K562 (cell line): ENCODE measurements around the gene NKG7. TPM values are rescaled to one million over a fixed set of nuclear protein-coding genes. Genes with fewer than 3 reads are reported as not detected.

Experiments used
- ATAC-seq: fragments of 200-7000 bp; cut with Tn5 transposase; 3 replicates; pipeline ENCODE4 v1.9.1; 2020; ENCODE audit warnings: moderate library complexity
- BruUV-seq: library from RNA; stranded (reverse); fragments of 400-500 nt; replicated peaks from 2 replicates; lab custom pipeline; 2021; lab: Mats Ljungman, UMichigan
- CTCF ChIA-PET: fragments of 300-600 bp; formaldehyde crosslinking; extraction: SDS; loops from one replicate; lab custom pipeline; 2021; ENCODE audit warnings: low intra/inter-chr PET ratio; lab: Yijun Ruan, JAX
- POLR2A ChIA-PET: fragments of 300-600, 350-650 bp; sonication (Branson Sonifier 250); formaldehyde crosslinking; extraction: SDS; loops from one replicate; lab custom pipeline; 2021; ENCODE audit warnings: antibody characterized with exemption, inconsistent platforms; lab: Yijun Ruan, JAX
- DNase-seq, 4 experiments: peaks; one replicate each; pipeline versions ENCODE4 v3.0.0 to v3.0.0-alpha.2; 2011 to 2018; ENCODE audit warnings: low spot score in 3 of 4, mixed read lengths in 3 of 4; ENCODE audit errors: extremely low read depth in 1 of 4
- FAIRE-seq: peaks from 2 replicates; lab custom pipeline; 2011; peaks lifted over from hg19 to GRCh38; lab: Jason Lieb, UNC
- H2AFZ ChIP-seq: 2 replicates; pipeline ENCODE4 v1.6.0; 2011; ENCODE audit warnings: low read depth, low read length, control low read depth, inconsistent platforms
- H3K27ac ChIP-seq: fragments of 200-600 bp; 3 replicates; pipeline ENCODE4 v1.8.0; 2011; ENCODE audit warnings: low read depth, mild to moderate bottlenecking, control low read depth, inconsistent platforms, low read length, moderate library complexity, mixed read lengths; ENCODE audit errors: extremely low read depth
- H3K27me3 ChIP-seq, 2 experiments: fragments of 300-600 bp in 1 of 2; 2 replicates in 1 of 2; 3 replicates in 1 of 2; pipeline versions ENCODE4 v1.6.0 to v1.8.0; 2011; ENCODE audit warnings: inconsistent platforms in 2 of 2, low read length in 2 of 2, mild to moderate bottlenecking in 1 of 2, mixed read lengths in 1 of 2, moderate library complexity in 1 of 2; ENCODE audit not compliant: control insufficient read depth in 2 of 2, insufficient read depth in 2 of 2
- H3K36me3 ChIP-seq: fragments of 300-600 bp; 3 replicates; pipeline ENCODE4 v1.8.0; 2011; ENCODE audit warnings: mild to moderate bottlenecking, low read length, inconsistent platforms; ENCODE audit not compliant: control insufficient read depth, insufficient read depth
- H3K4me1 ChIP-seq, 2 experiments: fragments of 200-600 bp in 1 of 2; replicated peaks in 1 of 2; 2 replicates in 1 of 2; 3 replicates in 1 of 2; pipeline versions ENCODE4 v1.5.1 to v1.8.0; 2011; ENCODE audit warnings: inconsistent platforms in 2 of 2, low read length in 2 of 2, mild to moderate bottlenecking in 1 of 2, mixed read lengths in 1 of 2, moderate library complexity in 1 of 2; ENCODE audit not compliant: control insufficient read depth in 2 of 2, insufficient read depth in 2 of 2
- H3K4me2 ChIP-seq: 2 replicates; pipeline ENCODE4 v1.6.1; 2011; ENCODE audit warnings: low read length, control low read depth, inconsistent platforms, mixed read lengths; ENCODE audit not compliant: insufficient read depth
- H3K4me3 ChIP-seq: fragments of 200-600 bp; sonication (generic), shearing (Covaris generic); 2 replicates; pipeline ENCODE4 v1.5.1; 2016; ENCODE audit warnings: control low read depth, inconsistent platforms
- H3K79me2 ChIP-seq: fragments of 200-600 bp; 3 replicates; pipeline ENCODE4 v1.8.0; 2011; ENCODE audit warnings: low read length, inconsistent platforms; ENCODE audit not compliant: control insufficient read depth, insufficient read depth
- H3K9ac ChIP-seq, 2 experiments: 2 replicates each; pipeline versions ENCODE4 v1.6.0 to v1.6.1; 2011; ENCODE audit warnings: low read depth in 2 of 2, low read length in 2 of 2, control low read depth in 1 of 2, inconsistent platforms in 1 of 2, mild to moderate bottlenecking in 1 of 2, mixed read lengths in 1 of 2; ENCODE audit not compliant: insufficient read depth in 1 of 2
- H3K9me1 ChIP-seq: one replicate; pipeline ENCODE4 v1.6.0; 2011; ENCODE audit warnings: inconsistent platforms, mild to moderate bottlenecking, low read length, moderate library complexity; ENCODE audit not compliant: control insufficient read depth, insufficient read depth
- H3K9me3 ChIP-seq: replicated peaks from 2 replicates; pipeline ENCODE4 v1.5.1; 2011; ENCODE audit warnings: low read depth, low read length, inconsistent platforms; ENCODE audit not compliant: control insufficient read depth, insufficient read depth
- H4K20me1 ChIP-seq: replicated peaks from 2 replicates; pipeline ENCODE4 v1.6.1; 2011; ENCODE audit warnings: low read length, inconsistent platforms, mixed read lengths; ENCODE audit not compliant: control insufficient read depth, insufficient read depth
- BRD4 ChIP-seq: fragments of 200-600 bp; sonication (generic); IDR thresholded peaks from 2 replicates; pipeline ENCODE4 v1.6.1; 2017; ENCODE audit warnings: inconsistent platforms
- CHCHD3 ChIP-seq: fragments of 250-450 bp; sonication (Bioruptor Pico); IDR thresholded peaks from 2 replicates; pipeline ENCODE4 v2.1.2; 2022; ENCODE audit warnings: mild to moderate bottlenecking
- CTCF ChIP-seq, 3 experiments: IDR thresholded peaks in 2 of 3; conservative IDR thresholded peaks in 1 of 3; 2 replicates each; pipeline ENCODE4 v1.5.1; 2011 to 2012; ENCODE audit warnings: low read length in 3 of 3, mild to moderate bottlenecking in 3 of 3, control low read depth in 2 of 3, improper control_type of control experiment in 1 of 3, inconsistent platforms in 1 of 3, low read depth in 1 of 3, mixed read lengths in 1 of 3, moderate library complexity in 1 of 3; ENCODE audit not compliant: insufficient read depth in 2 of 3
- E2F3 ChIP-seq: fragments of 250-450 bp; sonication (Bioruptor Pico); IDR thresholded peaks from 2 replicates; pipeline ENCODE4 v1.4.0; 2020; ENCODE audit warnings: mild to moderate bottlenecking
- HMG20A ChIP-seq: fragments of 450-650 bp; formaldehyde crosslinking; conservative IDR thresholded peaks from 2 replicates; pipeline ENCODE4 v1.4.0; 2020; ENCODE audit warnings: mild to moderate bottlenecking, mixed read lengths
- MYC ChIP-seq, 2 experiments: fragments of 250-450 bp in 1 of 2; sonication (Bioruptor Pico) in 1 of 2; IDR thresholded peaks; 2 replicates each; pipeline versions ENCODE4 v1.5.1 to v1.6.1; 2012 to 2021; ENCODE audit warnings: low read depth in 2 of 2, borderline replicate concordance in 1 of 2, improper control_type of control experiment in 1 of 2, low read length in 1 of 2, mild to moderate bottlenecking in 1 of 2, moderate library complexity in 1 of 2
- NEUROD1 ChIP-seq: fragments of 150-350 bp; IDR thresholded peaks from 2 replicates; pipeline ENCODE4 v1.6.1; 2014; ENCODE audit warnings: borderline replicate concordance, low read length, low read depth; ENCODE audit not compliant: partially characterized antibody
- NFXL1 ChIP-seq: fragments of 450-650 bp; formaldehyde crosslinking; IDR thresholded peaks from 2 replicates; pipeline ENCODE4 v1.4.0; 2021; ENCODE audit warnings: mild to moderate bottlenecking
- POLR3A ChIP-seq: IDR thresholded peaks from 2 replicates; pipeline ENCODE4 v1.6.1; 2011; ENCODE audit warnings: borderline replicate concordance, mild to moderate bottlenecking, moderate library complexity; ENCODE audit not compliant: insufficient read length, insufficient read depth; ENCODE audit errors: extremely low read depth
- PURB ChIP-seq: sonication (generic); formaldehyde crosslinking; IDR thresholded peaks from 2 replicates; pipeline ENCODE4 v1.9.0; 2021; ENCODE audit warnings: low read depth, mild to moderate bottlenecking, missing genetic modification reagents
- RAD21 ChIP-seq, 2 experiments: fragments of 250-450 bp in 1 of 2; fragments of 450-650 bp in 1 of 2; sonication (Bioruptor Pico) in 1 of 2; formaldehyde crosslinking in 1 of 2; IDR thresholded peaks in 1 of 2; conservative IDR thresholded peaks in 1 of 2; 2 replicates each; pipeline versions ENCODE4 v1.4.0 to v1.8.0; 2020 to 2022; ENCODE audit warnings: mild to moderate bottlenecking in 2 of 2, moderate library complexity in 1 of 2
- SMARCA5 ChIP-seq: fragments of 450-650 bp; IDR thresholded peaks from 2 replicates; pipeline ENCODE4 v1.6.1; 2016
- SMC3 ChIP-seq: conservative IDR thresholded peaks from 2 replicates; pipeline ENCODE4 v1.6.1; 2011; ENCODE audit warnings: low read depth, low read length, improper control_type of control experiment; ENCODE audit not compliant: insufficient read depth
- YBX1 ChIP-seq: fragments of 450-650 bp; IDR thresholded peaks from 2 replicates; pipeline ENCODE4 v1.7.1; 2016; ENCODE audit warnings: mild to moderate bottlenecking
- ZC3H8 ChIP-seq: fragments of 450-650 bp; IDR thresholded peaks from 2 replicates; pipeline ENCODE4 v1.6.1; 2017
- whole genome bisulfite sequencing: fragments of 100-300 bp; shearing (Covaris generic); methylation state at CpG from one replicate; pipeline ENCODE4 v1.1.6; 2016; ENCODE audit warnings: low coverage, mixed read lengths; ENCODE audit not compliant: insufficient coverage; ENCODE audit errors: missing lambda C conversion rate; 5-methylcytosine and 5-hydroxymethylcytosine counted together
- in situ Hi-C: fragments of 300-500 bp; cut with MboI; formaldehyde crosslinking; loops from 4 replicates; pipeline ENCODE4 v1.15.0; 2018; ENCODE audit warnings: inconsistent platforms, mixed read lengths
- intact Hi-C: fragments of 100-400 bp; cut with micrococcal nuclease; formaldehyde crosslinking; loops from 2 replicates; pipeline ENCODE4 v1.14.2; 2022
- polyA plus RNA-seq, 8 experiments: library from polyadenylated mRNA; depleted of rRNA in 4 of 8; stranded (reverse) in 5 of 8; unstranded in 3 of 8; fragments of >200 nt; fragmentation: Nextera tagmentation in 2 of 8; fragmentation: Illumina TruSeq in 1 of 8; extraction: Ambion mirVana in 2 of 8; extraction: Trizol in 1 of 8; gene quantifications; 2 replicates each; pipeline versions ENCODE4 v1.2.1 to v1.2.3, GENCODE V29; 2011 to 2014; ENCODE audit warnings: inconsistent platforms in 1 of 8, missing spikeins in 1 of 8
- total RNA-seq, 7 experiments: library from RNA; depleted of rRNA in 6 of 7; stranded (reverse); fragments of >200 nt in 6 of 7; fragmentation: Illumina TruSeq in 2 of 7; extraction: Trizol in 2 of 7; gene quantifications; 2 replicates each; pipeline versions ENCODE4 v1.2.1 to v1.2.3, GENCODE V29; 2011 to 2021; ENCODE audit warnings: low replicate concordance in 1 of 7
- TF ChIP-seq, protein P1 (sequence below), 3 experiments: fragments of 200-800 bp in 1 of 3; sonication (Bioruptor generic) in 1 of 3; sonication (generic) in 1 of 3; formaldehyde crosslinking in 1 of 3; IDR thresholded peaks; 2 replicates each; pipeline versions ENCODE4 v1.6.1 to v1.8.0; 2016 to 2022; ENCODE audit warnings: mild to moderate bottlenecking in 2 of 3, missing compliant biosample characterization in 2 of 3, missing genetic modification characterization in 2 of 3, missing genetic modification reagents in 1 of 3
- TF ChIP-seq, protein P2 (sequence below), 2 experiments: fragments of 450-650 bp in 1 of 2; sonication (generic) in 1 of 2; formaldehyde crosslinking; conservative IDR thresholded peaks; 2 replicates each; pipeline versions ENCODE4 v1.4.0 to v1.8.1; 2020 to 2022; ENCODE audit warnings: mild to moderate bottlenecking in 1 of 2, missing genetic modification reagents in 1 of 2

NKG7 gene
- total and polyA plus RNA-seq, 9 of the 15 experiments (the other 6 are each of a cell fraction or from before 2014, with no cell fraction given): 0.30 to 0.70 (median 0.51) TPM; not detected in 2

- TF ChIP-seq PURB (no peak), CHCHD3 (no peak), ZC3H8 (no peak), E2F3 (CRISPR knock-in tag) (no peak), YBX1 (no peak), NFXL1 (CRISPR knock-in tag) (no peak), BRD4 (no peak)
Observed at GRCh38 chr19:51399231-51399630, 26.8 kb upstream of the NKG7 start (continued).

GRCh38 chr19:51398096-51398704, 25.7 kb upstream of the NKG7 start:
- BruUV-seq: no TSS peak
- intact Hi-C loops: no loop called here
- WGBS: 42% methylated on average over 7 of the region's 7 CpGs
- peaks cover 10% of the 10 kb centered on the region for H3K9me3 ChIP-seq
- H3K27me3 ChIP-seq: no peaks in the 10 kb centered on the region
- in situ Hi-C loops: no loop called here
- no peaks in the 10 kb centered on the region for H3K36me3 ChIP-seq
- H3K4me2 ChIP-seq: no peak overlapping the region
- no peaks in the 10 kb centered on the region for H3K9me1 ChIP-seq
- ChIA-PET CTCF (interaction anchor here (0.6 to 1.2 kb wide), 2 partner anchors 44 to 117 kb away, joined by 3 to 4 read pairs; no protein-coding TSS in a partner anchor), POLR2A (no interaction called here)
- H3K4me3 ChIP-seq: no peak overlapping the region
- H3K79me2 ChIP-seq: peaks cover 18% of the 10 kb centered on the region; the same call in 2 of the 3 replicates
- DNase-seq (peak; percentile 34 to 43 (median 40)), FAIRE-seq (peak; percentile 61), ATAC-seq (no peak)
- H3K9ac ChIP-seq: no peak overlapping the region
- no peak overlapping the region; the same call in 1 of the 2 replicates for H2AFZ ChIP-seq
- H3K4me1 ChIP-seq: peaks cover 14% of the 10 kb centered on the region in 2 experiments; a peak in 4 of 5 replicates
- no peak overlapping the region for H3K27ac ChIP-seq
- H4K20me1 ChIP-seq: no peaks in the 10 kb centered on the region
- TF ChIP-seq SMC3 (0 out of 2 replicates have a peak, but pooled peaks have one; percentile 21), RAD21 (CRISPR knock-in tag; conservative IDR thresholded peaks at IDR 0.05 in 1 of 2, IDR thresholded peaks at IDR 0.05 in 1 of 2) (peak; percentile 26 to 37; a peak in 2 of 4 replicates), MYC (IDR thresholded peaks at IDR 0.05; ENCODE audit: low read depth, low read length) (no peak), MYC (CRISPR knock-in tag; IDR thresholded peaks at IDR 0.05; ENCODE audit: borderline replicate concordance, low read depth) (no peak), NEUROD1 (no peak), SMARCA5 (no peak), POLR3A (no peak), HMG20A (CRISPR knock-in tag) (no peak), CTCF (IDR thresholded peaks at IDR 0.05 in 2 of 3, conservative IDR thresholded peaks at IDR 0.05 in 1 of 3; ENCODE audit: insufficient read depth in 2 of 3, low read depth in 1 of 3, low read length in 3 of 3) (peak; percentile 40 to 71 (median 47); a peak in 3 of 6 replicates)
- TF ChIP-seq, protein P1, sequence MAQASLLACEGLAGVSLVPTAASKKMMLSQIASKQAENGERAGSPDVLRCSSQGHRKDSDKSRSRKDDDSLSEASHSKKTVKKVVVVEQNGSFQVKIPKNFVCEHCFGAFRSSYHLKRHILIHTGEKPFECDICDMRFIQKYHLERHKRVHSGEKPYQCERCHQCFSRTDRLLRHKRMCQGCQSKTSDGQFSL (CRISPR knock-in tag; IDR thresholded peaks at IDR 0.05): no peak
- TF ChIP-seq, protein P1 (tag; IDR thresholded peaks at IDR 0.05): no peak
- TF ChIP-seq, protein P2, sequence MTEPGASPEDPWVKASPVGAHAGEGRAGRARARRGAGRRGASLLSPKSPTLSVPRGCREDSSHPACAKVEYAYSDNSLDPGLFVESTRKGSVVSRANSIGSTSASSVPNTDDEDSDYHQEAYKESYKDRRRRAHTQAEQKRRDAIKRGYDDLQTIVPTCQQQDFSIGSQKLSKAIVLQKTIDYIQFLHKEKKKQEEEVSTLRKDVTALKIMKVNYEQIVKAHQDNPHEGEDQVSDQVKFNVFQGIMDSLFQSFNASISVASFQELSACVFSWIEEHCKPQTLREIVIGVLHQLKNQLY (CRISPR knock-in tag; conservative IDR thresholded peaks at IDR 0.05): no peak
